Measurements from ENCODE around the gene PHF12.
A peak's percentile ranks its signal among the peaks of the same experiment; 100 is the strongest.
"Not testable (repeated sequence)": the region's sequence is repeated elsewhere in the genome, so short reads cannot be mapped to it uniquely, and the experiment has no call there.

The PHF12 gene

DNA sequence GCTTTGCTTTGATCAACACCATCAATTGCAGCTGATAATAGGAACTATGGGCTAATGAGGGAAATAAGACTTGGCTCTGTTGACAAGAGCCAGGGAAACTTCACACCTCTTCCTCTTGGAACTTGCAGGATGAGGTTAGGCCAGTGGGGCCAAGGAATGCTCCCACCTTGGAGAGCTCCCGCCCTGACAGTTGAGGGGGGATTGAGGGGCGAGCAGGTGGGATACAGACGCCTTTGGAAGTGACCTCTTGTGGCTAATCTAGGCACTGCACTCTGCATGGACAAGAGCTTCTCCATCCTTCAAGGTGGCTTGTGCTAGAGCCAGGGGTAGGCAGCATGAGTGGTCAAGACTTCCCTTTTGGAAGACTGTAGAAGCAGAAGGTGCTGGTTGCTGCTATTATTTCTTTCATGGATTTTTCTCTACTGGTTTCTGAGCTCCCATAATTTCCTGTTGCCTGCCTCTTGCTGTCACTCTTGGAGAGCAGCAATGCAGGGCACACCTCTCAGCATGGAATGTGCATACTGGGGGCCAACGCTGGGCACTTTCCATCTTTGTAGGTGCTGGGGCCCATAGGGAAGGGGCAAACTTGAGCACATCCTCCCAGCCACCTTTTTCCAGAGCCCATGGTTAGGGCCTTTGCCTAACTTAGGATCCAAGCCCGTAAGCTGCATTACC is 2.3 kb upstream of the PHF12 start:
- peak; percentile 29 for DNase-seq

DNA sequence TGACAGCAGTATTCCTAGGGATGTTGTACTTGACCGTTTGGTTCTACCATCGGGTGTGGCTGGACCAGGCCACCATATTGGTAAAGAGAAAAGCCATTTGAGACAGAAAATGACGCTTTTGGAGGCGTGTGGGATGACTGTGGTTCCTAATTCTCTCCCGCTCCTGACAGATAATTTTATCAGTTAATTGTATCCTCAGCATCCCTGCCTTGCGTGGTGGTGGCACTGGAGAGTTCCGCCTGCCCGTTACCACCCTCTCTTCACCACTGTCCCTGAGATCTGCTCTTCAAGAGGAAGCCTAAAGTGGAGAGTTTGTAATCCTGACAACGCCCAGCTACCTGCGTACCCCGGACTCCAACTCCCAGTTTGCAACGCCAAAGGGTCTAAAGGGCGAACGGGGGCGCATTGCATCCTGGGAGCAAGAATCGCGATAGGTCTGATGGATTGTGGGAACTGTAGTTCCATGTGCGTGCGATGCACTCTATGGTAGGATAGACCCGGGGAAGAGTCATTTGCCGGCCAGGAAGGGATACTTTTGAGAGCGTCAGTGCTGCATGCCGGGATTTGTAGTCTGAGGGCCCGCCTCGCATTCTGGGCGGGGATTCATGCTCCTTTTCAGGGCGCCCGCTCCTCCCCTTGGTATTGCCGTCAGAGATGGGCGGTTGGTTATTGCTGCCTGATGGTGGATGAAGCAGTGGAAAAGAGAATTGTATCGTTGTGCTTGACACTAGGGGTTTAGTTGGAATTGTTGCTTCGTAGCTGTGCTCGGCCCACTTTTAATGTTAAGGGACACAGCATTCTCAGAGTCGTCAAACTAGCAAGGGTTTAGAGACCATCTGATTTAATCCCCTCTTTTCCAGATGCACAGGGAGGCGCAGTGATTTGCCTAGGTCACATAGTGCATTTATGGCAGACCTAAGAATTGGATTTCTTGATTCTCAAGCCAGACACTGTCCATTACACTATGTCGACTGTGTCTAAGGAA is 965 bp upstream of the PHF12 start:
- DNase-seq, result peak; percentile 97

DNA sequence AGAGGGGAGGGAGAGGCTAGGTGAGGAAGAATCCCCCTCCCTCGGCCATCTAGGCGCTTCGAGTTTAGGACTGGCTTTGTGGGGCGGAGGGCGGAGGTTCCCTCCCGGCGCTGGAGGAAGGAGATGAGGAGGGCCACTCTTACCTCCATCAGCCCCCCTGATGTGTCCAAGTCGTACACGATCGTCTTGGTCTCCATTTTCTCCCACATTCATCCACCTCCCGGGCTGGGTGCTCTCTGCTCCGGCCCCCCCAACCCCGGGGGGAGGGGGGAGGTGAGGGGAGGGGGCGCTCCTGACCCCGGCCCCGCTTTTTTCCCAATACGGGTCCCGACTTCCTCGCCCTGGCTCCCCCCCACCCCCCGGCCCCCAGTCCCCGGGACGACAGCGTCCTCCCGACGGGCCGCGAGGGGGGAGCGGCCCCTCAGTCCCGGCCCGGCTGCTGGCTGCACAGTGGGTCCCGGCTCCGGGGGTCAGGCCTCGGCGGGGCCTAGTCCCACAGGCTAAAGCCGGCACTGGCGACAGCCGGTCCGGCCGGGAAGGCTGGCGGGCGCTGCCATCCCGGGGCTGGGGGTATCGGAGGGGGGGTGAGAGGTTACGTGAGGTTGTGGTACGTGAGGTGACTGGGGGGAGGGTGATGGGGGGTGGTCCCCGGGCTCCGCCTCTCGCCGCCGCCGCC is 428 bp downstream of the PHF12 start:
- no peak for DNase-seq

- DNase-seq, result peak; percentile 39
Measured at GRCh38 chr17:28950017-28950751, 1.1 kb downstream of the PHF12 start.

DNA sequence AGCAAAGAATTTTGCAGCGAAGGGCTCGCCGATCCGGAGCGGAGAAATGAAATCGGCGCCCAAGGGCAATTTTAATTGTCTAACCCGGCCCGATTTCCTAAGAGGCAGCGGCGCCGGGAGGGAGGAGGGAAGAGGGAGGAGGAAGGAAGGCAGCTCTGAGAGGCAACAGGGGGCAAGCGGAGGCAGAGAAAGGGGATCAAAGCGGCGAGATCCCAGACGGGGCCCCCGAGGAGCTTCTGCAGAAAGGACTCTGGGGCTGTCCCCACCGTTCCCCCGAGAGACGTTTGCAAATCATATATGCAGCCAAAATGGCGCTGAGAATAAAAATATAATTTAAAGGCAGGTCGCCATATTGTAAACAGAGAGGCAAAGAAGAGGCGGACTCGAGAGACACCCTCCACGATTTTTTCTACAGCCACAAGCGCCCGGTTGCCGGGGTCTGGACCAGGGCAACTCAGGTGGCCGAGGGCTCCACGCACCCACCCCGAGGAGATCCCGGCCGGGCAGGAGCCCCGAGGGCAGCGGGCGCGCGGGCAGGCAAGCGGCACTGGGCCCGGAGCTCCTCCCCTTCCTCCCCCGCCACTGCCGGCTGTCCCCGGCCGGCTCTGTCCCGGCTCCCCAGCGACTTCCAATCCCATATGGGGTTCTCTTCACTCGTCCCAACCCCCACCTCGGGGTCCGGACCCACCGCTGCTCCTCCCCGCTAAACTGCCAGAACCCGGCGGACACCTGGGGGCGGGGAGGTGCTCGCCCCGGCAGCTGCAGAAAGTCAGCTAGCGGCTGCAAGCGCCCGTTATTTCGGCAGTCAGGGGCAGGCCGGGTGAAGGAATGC is 1.9 kb downstream of the PHF12 start:
- peak; percentile 50 for DNase-seq

- no peak for DNase-seq
Measured at GRCh38 chr17:28948873-28949184, 2.5 kb downstream of the PHF12 start.

GRCh38 chr17:28948342-28948741 is 3.0 kb downstream of the PHF12 start:
- no peak for DNase-seq

DNA sequence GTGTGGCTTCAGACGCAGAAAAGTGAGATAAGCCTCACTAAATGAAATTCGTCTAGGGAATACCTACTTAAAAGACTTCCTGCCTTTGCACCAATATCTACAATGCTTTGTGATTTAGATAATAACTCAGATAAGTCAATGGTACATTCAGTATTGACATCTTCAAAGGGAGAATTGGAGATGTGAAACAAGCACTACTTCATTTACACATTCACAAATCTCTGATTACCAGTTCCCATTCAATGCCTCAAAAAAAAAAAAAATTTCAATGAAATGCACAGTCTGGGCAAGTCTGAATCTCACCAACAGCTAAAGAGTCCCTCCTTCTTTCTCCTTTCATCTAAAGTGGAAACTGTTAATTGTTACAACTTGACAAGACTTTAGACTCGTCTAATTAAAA is 3.7 kb downstream of the PHF12 start:
- DNase-seq, result no peak

- DNase-seq, result no peak
Measured at GRCh38 chr17:28946239-28946638, 5.1 kb downstream of the PHF12 start.

- DNase-seq, result no peak
Measured at GRCh38 chr17:28944862-28945741, 6.2 kb downstream of the PHF12 start.

DNA sequence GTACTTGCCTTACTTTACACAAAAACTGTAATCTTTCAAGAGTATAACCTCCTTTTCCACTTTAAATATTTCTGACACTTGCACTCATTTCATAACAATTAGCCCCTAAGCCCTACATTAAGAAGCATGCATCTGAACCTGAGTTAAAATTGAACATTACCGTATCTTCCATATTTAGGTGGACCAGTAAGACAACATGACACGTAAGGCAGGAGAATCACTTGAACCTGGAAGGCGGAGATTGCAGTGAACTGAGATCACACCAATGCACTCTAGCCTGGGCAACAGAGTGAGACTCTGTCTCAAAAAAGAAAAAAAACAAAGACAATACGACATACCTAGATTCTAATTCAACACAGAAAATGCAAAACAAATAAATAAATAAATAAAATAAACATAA is 7.0 kb downstream of the PHF12 start:
- DNase-seq, result no peak

GRCh38 chr17:28942925-28943324 is 8.4 kb downstream of the PHF12 start:
- no peak for DNase-seq

GRCh38 chr17:28941251-28941650 is 10.1 kb downstream of the PHF12 start:
- no peak for DNase-seq

DNA sequence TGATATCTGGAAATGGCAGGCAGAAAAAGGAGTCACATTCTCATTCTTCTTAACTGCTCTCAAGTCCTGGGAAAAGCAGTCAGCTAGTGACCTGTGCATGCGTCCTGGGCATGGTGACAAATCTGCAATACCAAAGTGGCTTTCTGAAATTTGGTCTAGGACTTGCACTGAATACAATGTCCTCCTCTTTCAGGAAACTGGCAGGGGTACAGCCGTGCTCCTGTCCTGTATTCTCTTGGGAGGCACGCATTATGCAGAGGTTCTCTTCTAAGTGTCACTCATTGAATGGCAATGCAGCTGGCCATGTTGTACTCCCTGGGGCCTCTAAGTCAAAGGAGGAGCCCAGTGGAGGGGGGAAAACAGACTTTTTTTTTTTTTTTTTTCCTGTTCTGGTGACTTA is 10.6 kb downstream of the PHF12 start:
- no peak for DNase-seq

- no peak for DNase-seq
Measured at GRCh38 chr17:28940142-28940541, 11.2 kb downstream of the PHF12 start.

DNA sequence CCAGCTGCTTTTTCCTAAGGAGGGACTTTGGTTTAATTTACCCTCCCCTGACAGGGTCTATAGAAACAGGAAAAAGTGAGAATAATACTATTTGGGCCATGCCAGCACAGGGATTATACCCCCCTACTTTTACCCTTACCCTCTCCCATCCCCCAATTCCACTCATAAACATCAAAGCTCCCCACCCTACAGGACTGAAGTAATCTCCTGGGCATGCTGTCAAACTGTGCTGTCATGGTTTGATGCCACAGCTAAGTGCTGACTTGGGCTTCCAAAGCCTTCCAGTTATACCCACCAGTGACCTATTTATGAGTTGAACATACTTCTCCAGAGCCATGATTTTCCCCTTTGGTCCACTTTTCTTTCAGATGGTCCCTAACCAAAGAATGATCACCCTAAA is 12.8 kb downstream of the PHF12 start:
- no peak for DNase-seq

DNA sequence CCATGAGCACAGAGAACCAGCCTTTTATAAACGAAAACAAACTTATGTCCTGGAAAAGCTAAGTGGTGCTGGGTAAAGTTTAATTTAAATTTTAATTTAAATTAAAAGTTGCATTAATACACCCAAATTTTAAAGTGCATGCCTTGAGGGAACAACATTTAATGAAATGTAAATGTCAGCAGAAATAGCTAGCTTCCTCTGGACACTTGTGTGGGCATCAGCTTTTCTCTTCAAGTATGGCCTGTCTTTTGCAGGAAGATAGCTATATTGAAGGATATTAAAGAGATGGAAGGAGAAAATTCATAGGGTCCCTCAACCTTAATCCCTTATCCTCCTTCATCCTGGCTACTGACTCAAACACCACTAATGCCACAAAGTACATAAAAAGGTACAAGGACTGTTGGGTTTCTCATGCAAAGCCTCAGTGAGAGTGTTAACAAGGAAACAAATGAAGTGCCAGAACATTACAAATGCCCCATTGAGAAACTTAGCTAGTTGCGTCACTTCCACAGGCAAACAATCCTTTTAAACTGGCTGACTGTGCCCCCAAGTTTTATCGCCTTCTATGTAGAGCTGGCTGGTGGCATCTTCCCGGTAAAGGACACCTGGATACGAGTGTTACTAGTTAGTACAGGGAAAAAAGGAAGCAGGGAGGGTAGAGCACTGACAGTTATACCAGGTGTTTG is 14.1 kb downstream of the PHF12 start:
- no peak for DNase-seq

DNA sequence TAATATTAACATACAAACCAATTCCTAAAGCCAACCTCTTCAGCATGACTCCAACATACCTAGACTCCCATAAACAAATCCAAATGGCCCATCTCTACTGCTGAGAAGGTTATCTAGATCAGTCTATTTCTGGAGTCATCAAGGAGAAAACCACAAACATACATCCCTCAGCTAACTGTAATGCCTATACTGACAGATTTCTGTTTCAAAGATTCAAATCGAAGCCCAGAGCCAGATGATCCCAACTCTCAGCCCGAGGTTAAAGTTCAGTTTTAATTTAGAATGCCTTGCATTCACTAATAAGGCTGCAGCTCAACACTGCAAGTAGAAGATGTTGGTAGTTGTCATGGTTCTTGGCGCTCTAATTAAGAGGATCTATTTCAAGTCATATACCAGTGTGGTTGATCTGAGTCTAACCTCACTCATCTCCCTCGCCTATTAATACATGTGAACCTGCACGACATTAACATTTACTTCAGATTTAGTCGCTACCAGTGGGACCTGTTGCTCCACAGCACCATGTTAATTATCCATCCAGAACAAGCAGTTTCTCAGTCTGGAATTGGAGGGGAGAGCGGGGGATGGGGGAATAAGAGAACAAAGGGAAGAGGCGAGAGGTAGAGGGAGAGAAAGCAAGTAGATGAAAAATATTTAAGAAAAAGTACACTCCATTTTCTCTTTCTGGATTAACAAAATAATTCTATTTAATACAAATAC is 15.4 kb downstream of the PHF12 start:
- no peak for DNase-seq

- not testable (repeated sequence) for DNase-seq
Measured at GRCh38 chr17:28934508-28934907, 16.8 kb downstream of the PHF12 start.

DNA sequence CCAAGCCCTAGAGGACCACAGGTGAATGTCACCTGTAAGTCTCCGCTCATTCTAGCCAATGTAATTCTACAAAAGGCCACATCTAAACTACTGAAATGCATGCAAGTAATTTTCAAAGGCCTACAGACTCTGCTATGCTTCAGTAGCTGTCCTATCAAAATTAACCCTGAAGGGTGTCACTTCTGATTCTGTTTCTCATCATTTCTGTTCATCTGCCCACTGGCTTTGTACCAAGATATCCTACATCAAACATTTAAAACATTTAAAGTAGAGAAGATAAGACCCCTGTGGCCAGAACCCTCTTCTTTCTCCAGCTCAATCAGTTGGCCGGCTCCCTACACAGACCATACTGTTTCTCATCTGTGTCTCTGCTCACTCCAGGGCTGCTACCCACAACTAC is 21.5 kb downstream of the PHF12 start:
- DNase-seq, result no peak
